H1 (cell line): ENCODE measurements around the gene PCP4L1.

Experiments
- JUND ChIP-seq: IDR thresholded peaks from 2 replicates; pipeline ENCODE4 v1.6.1; 2011; ENCODE audit warnings: mild to moderate bottlenecking, improper control_type of control experiment, low read length
- POLR2A ChIP-seq, 2 experiments: IDR thresholded peaks; 1 replicate in 1 of 2; 2 replicates in 1 of 2; pipeline ENCODE4 v1.6.1; 2011; ENCODE audit warnings: low read depth in 2 of 2, low read length in 2 of 2, mild to moderate bottlenecking in 2 of 2; ENCODE audit errors: control extremely low read depth in 1 of 2
- SIX5 ChIP-seq: IDR thresholded peaks from 2 replicates; pipeline ENCODE4 v1.6.1; 2011; ENCODE audit warnings: mild to moderate bottlenecking, low read depth, low read length
- TF ChIP-seq, protein P1 (sequence below), 3 experiments: IDR thresholded peaks; 1 replicate in 2 of 3; 2 replicates in 1 of 3; pipeline versions ENCODE4 v1.5.1 to v1.6.1; 2011; ENCODE audit warnings: low read length in 3 of 3, mild to moderate bottlenecking in 3 of 3, inconsistent platforms in 2 of 3, low read depth in 1 of 3, moderate library complexity in 1 of 3; ENCODE audit not compliant: insufficient read depth in 1 of 3; ENCODE audit errors: control extremely low read depth in 1 of 3

DNA sequence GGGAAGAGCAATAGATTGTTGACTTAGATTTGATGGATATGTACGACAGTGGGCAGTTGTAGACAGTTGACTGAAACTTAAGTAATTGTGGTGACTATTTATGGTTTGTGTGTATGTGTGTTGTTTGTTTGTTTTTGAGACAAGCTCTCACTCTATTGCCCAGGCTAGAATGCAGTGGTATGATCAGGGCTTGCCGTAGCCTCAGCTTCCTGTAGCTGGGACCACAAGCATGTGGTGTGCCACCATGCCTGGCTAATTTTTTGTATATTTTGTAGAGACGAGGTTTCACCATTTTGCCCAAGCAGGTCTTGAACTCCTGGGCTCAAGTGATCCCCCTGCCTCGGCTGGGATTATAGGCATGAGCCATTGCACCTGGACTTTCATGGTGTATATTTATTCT lies 65.5 kb downstream of the PCP4L1 start:
- TF ChIP-seq SIX5 (no peak), JUND (no peak), POLR2A (IDR thresholded peaks at IDR 0.05; ENCODE audit: control extremely low read depth in 1 of 2, low read depth in 2 of 2, low read length in 2 of 2) (no peak)
- TF ChIP-seq, protein P1, sequence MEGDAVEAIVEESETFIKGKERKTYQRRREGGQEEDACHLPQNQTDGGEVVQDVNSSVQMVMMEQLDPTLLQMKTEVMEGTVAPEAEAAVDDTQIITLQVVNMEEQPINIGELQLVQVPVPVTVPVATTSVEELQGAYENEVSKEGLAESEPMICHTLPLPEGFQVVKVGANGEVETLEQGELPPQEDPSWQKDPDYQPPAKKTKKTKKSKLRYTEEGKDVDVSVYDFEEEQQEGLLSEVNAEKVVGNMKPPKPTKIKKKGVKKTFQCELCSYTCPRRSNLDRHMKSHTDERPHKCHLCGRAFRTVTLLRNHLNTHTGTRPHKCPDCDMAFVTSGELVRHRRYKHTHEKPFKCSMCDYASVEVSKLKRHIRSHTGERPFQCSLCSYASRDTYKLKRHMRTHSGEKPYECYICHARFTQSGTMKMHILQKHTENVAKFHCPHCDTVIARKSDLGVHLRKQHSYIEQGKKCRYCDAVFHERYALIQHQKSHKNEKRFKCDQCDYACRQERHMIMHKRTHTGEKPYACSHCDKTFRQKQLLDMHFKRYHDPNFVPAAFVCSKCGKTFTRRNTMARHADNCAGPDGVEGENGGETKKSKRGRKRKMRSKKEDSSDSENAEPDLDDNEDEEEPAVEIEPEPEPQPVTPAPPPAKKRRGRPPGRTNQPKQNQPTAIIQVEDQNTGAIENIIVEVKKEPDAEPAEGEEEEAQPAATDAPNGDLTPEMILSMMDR (IDR thresholded peaks at IDR 0.05; ENCODE audit: control extremely low read depth in 1 of 3, insufficient read depth in 1 of 3, low read depth in 1 of 3, low read length in 3 of 3): no peak
